ENCODE results near the gene TTC32. TPM values are rescaled to one million over a fixed set of nuclear protein-coding genes. Genes with fewer than 3 reads are reported as not detected.
"Not testable (repeated sequence)": the region's sequence is repeated elsewhere in the genome, so short reads cannot be mapped to it uniquely, and the experiment has no call there.

The TTC32 gene
- total RNA-seq, 4 donors from 2014 or later, result 12.4 to 28.8 (median 13.7) TPM

DNA sequence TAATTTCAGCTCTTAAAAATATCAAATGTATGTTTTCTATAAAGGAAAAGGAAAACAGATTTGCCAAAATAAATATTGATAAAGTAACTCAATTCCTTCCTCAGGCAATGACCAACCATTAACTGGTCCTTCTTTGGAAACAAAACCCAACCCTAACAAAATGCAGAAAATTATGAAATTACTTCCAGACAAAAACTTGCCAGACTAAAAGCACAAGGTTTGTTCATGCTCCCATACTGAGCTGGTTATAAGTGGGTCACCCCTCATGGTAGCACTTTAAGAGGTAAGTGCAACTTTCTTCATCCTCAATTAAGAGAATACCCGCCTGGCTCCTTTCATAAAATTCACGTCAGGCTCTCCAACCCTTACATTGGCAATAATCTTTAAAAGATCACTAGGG is 31.1 kb upstream of the TTC32 start:
- 87 to 93% methylated on average over 2 of the region's 2 CpGs for WGBS, 2 donors
- Histone ChIP-seq H3K4me3 (replicated peaks in 1 of 3) (no peak overlapping the region), H3K27me3 (no peaks in the 10 kb centered on the region), H3K9me3 (no peaks in the 10 kb centered on the region), H3K27ac (peak overlapping the region in 1 of 3 donors; percentile 11), H3K36me3 (peaks cover 20 to 21% of the 10 kb centered on the region in 2 donors), H3K4me1 (peaks cover 0 to 7% of the 10 kb centered on the region in 2 donors)
- no peak for TF ChIP-seq CTCF (IDR thresholded peaks at IDR 0.05)
- no peak for TF ChIP-seq POLR2A (IDR thresholded peaks at IDR 0.05)
- intact Hi-C loops (cut with DNase I), result no loop called here
- no peak for DNase-seq

- Histone ChIP-seq H3K27me3 (no peaks in the 10 kb centered on the region), H3K9me3 (no peaks in the 10 kb centered on the region), H3K4me3 (replicated peaks in 1 of 3) (no peak overlapping the region), H3K27ac (no peak overlapping the region), H3K4me1 (peaks cover 0 to 7% of the 10 kb centered on the region in 2 donors), H3K36me3 (peaks cover 3 to 11% of the 10 kb centered on the region in 2 donors)
- intact Hi-C loops (cut with DNase I), result no loop called here
- no peak for TF ChIP-seq POLR2A (IDR thresholded peaks at IDR 0.05)
- no peak for TF ChIP-seq CTCF (IDR thresholded peaks at IDR 0.05)
- no peak for DNase-seq
Observed at GRCh38 chr2:19929226-19929625, 27.4 kb upstream of the TTC32 start.

- not testable (repeated sequence) for H3K27me3 ChIP-seq
- H3K36me3 ChIP-seq, result peaks cover 3 to 11% of the 10 kb centered on the region in 2 donors
- WGBS, 2 donors, result 92 to 100% methylated on average over 1 of the region's 1 CpG
Observed at GRCh38 chr2:19927816-19928215, 26.0 kb upstream of the TTC32 start.

DNA sequence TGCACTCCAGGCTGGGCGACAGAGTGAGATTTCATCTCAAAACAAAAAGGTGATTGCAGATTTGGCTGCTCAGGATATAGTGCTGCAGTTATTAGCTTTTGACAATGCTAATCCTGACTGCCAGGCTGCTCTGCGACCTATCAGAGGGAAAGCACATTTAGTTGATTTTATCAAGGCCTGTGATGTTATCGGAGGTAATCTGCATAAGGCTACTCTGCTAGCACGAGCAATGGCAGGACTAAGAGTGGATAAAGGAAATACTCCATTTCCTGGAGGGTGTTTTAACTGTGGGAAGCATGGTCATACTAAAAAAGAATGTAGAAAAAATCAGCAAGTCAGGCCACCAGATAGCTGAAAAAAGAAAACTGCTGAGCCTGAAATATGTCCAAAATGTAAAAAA is 22.7 kb upstream of the TTC32 start:
- H3K27me3 ChIP-seq; H3K4me3 ChIP-seq (replicated peaks in 1 of 3); intact Hi-C loops (cut with DNase I); H3K9me3 ChIP-seq; H3K27ac ChIP-seq; DNase-seq; H3K4me1 ChIP-seq: not testable (repeated sequence)
- H3K36me3 ChIP-seq, result peaks cover 0 to 11% of the 10 kb centered on the region in 2 donors
- 74 to 88% methylated on average over 4 of the region's 4 CpGs for WGBS, 2 donors

More at GRCh38 chr2:19927816-19928215, 26.0 kb upstream of the TTC32 start:
- H3K9me3 ChIP-seq; H3K4me1 ChIP-seq; DNase-seq; H3K4me3 ChIP-seq (replicated peaks in 1 of 3); H3K27ac ChIP-seq; intact Hi-C loops (cut with DNase I): not testable (repeated sequence)

GRCh38 chr2:19922188-19922587 is 20.4 kb upstream of the TTC32 start:
- H3K36me3 ChIP-seq; H3K4me3 ChIP-seq (replicated peaks in 1 of 3); H3K9me3 ChIP-seq; DNase-seq; intact Hi-C loops (cut with DNase I); H3K27me3 ChIP-seq; H3K4me1 ChIP-seq; H3K27ac ChIP-seq: not testable (repeated sequence)
- WGBS, 2 donors, result 84 to 87% methylated on average over 3 of the region's 3 CpGs

GRCh38 chr2:19916385-19916950 is 14.7 kb upstream of the TTC32 start:
- Histone ChIP-seq H3K4me1 (no peaks in the 10 kb centered on the region), H3K4me3 (replicated peaks in 1 of 3) (no peak overlapping the region), H3K9me3 (no peaks in the 10 kb centered on the region), H3K36me3 (no peaks in the 10 kb centered on the region), H3K27me3 (no peaks in the 10 kb centered on the region), H3K27ac (no peak overlapping the region)
- intact Hi-C loops (cut with DNase I), result no loop called here
- DNase-seq, result no peak
- 83 to 84% methylated on average over 6 of the region's 6 CpGs for whole genome bisulfite sequencing, 2 donors
- TF ChIP-seq CTCF (IDR thresholded peaks at IDR 0.05) (no peak), POLR2A (IDR thresholded peaks at IDR 0.05) (no peak)

Measured in thyroid gland (tissue), 4 donors.